GM12878 (cell line): ENCODE data around the gene C22orf15. TPM values are rescaled to one million over a fixed set of nuclear protein-coding genes. Genes with fewer than 3 reads are reported as not detected.

ENCODE experiments used
- ATAC-seq: fragments of 200-7000 bp; cut with Tn5 transposase; 3 replicates; pipeline ENCODE4 v1.9.1; 2020; ENCODE audit warnings: mild to moderate bottlenecking, moderate library complexity
- BruUV-seq: library from RNA; stranded (reverse); fragments of 400-500 nt; replicated peaks from 2 replicates; lab custom pipeline; 2021; lab: Mats Ljungman, UMichigan
- CTCF ChIA-PET: fragments of 300-600 bp; sonication (Branson Sonifier 250); formaldehyde crosslinking; extraction: SDS; loops from one replicate; lab custom pipeline; 2021; ENCODE audit warnings: inconsistent platforms; lab: Yijun Ruan, JAX
- POLR2A ChIA-PET: fragments of 350-600 bp; formaldehyde crosslinking; extraction: SDS; loops from one replicate; lab custom pipeline; 2021; ENCODE audit warnings: inconsistent platforms; lab: Charles Lee
- RAD21 ChIA-PET: fragments of 300-600 bp; sonication (Branson Sonifier 250); formaldehyde crosslinking; loops from one replicate; lab custom pipeline; 2023; ENCODE audit warnings: antibody characterized with exemption; ENCODE audit not compliant: unreplicated experiment; lab: Charles Lee
- SMC1A ChIA-PET: fragments of 300-600 bp; sonication (Branson Sonifier 250); formaldehyde crosslinking; loops from one replicate; lab custom pipeline; 2023; ENCODE audit not compliant: unreplicated experiment, uncharacterized antibody; lab: Charles Lee
- DNase-seq: peaks from one replicate; pipeline ENCODE4 v3.0.0-alpha.2; 2011; ENCODE audit warnings: low read depth, low spot score
- FAIRE-seq: peaks from 3 replicates; lab custom pipeline; 2011; peaks lifted over from hg19 to GRCh38; lab: Jason Lieb, UNC
- H2AFZ ChIP-seq: 2 replicates; pipeline ENCODE4 v1.6.0; 2011; ENCODE audit warnings: low read depth, low read length, control low read depth; ENCODE audit not compliant: control insufficient read depth
- H3K27ac ChIP-seq: 2 replicates; pipeline ENCODE4 v1.5.1; 2011; ENCODE audit warnings: control low read depth; ENCODE audit not compliant: control insufficient read depth, insufficient read depth
- H3K27me3 ChIP-seq, 2 experiments: replicated peaks in 1 of 2; 2 replicates each; pipeline versions ENCODE4 v1.6.0 to v1.6.1; 2011; ENCODE audit warnings: low read length in 1 of 2; ENCODE audit not compliant: control insufficient read depth in 2 of 2, insufficient read depth in 2 of 2
- H3K36me3 ChIP-seq, 2 experiments: 2 replicates each; pipeline ENCODE4 v1.5.1; 2011; ENCODE audit warnings: low read length in 1 of 2; ENCODE audit not compliant: control insufficient read depth in 2 of 2, insufficient read depth in 2 of 2
- H3K4me1 ChIP-seq: 2 replicates; pipeline ENCODE4 v1.6.1; 2011; ENCODE audit warnings: mild to moderate bottlenecking, low read length, moderate library complexity, mixed read lengths; ENCODE audit not compliant: control insufficient read depth, insufficient read depth
- H3K4me2 ChIP-seq: 2 replicates; pipeline ENCODE4 v1.6.0; 2011; ENCODE audit warnings: control low read depth; ENCODE audit not compliant: control insufficient read depth, insufficient read depth
- H3K4me3 ChIP-seq: fragments of 200-600 bp; sonication (generic); 2 replicates; pipeline ENCODE4 v1.5.1; 2016
- H3K79me2 ChIP-seq: 2 replicates; pipeline ENCODE4 v1.6.0; 2011; ENCODE audit warnings: low read length; ENCODE audit not compliant: control insufficient read depth, insufficient read depth
- H3K9ac ChIP-seq: 2 replicates; pipeline ENCODE4 v1.8.0; 2011; ENCODE audit warnings: low read length, control low read depth, mixed read lengths; ENCODE audit not compliant: control insufficient read depth, insufficient read depth
- H3K9me3 ChIP-seq: replicated peaks from 3 replicates; pipeline ENCODE4 v1.5.1; 2011; ENCODE audit warnings: mild to moderate bottlenecking, low read length; ENCODE audit not compliant: control insufficient read depth, insufficient read depth
- H4K20me1 ChIP-seq: 2 replicates; pipeline ENCODE4 v1.6.0; 2011; ENCODE audit not compliant: control insufficient read depth, insufficient read depth
- BCLAF1 ChIP-seq: fragments of 450-650 bp; IDR thresholded peaks from 2 replicates; pipeline ENCODE4 v1.6.1; 2017; ENCODE audit warnings: antibody characterized with exemption, mild to moderate bottlenecking, moderate library complexity
- CHD2 ChIP-seq: IDR thresholded peaks from 2 replicates; pipeline ENCODE4 v1.6.1; 2011; ENCODE audit warnings: low read depth, low read length, improper control_type of control experiment, borderline replicate concordance
- KLF5 ChIP-seq: fragments of 450-650 bp; IDR thresholded peaks from 2 replicates; pipeline ENCODE4 v1.6.1; 2014; ENCODE audit warnings: mild to moderate bottlenecking; ENCODE audit not compliant: partially characterized antibody
- LARP7 ChIP-seq: fragments of 450-650 bp; IDR thresholded peaks from 2 replicates; pipeline ENCODE4 v1.6.1; 2017; ENCODE audit warnings: mild to moderate bottlenecking
- NFYA ChIP-seq: IDR thresholded peaks from 2 replicates; pipeline ENCODE4 v1.6.1; 2011; ENCODE audit warnings: low read depth, mild to moderate bottlenecking, low read length, improper control_type of control experiment, borderline replicate concordance
- RCOR1 ChIP-seq: conservative IDR thresholded peaks from 2 replicates; pipeline ENCODE4 v1.6.1; 2012; ENCODE audit warnings: low read depth, low read length, improper control_type of control experiment
- RELB ChIP-seq: fragments of 450-650 bp; IDR thresholded peaks from 2 replicates; pipeline ENCODE4 v1.6.1; 2017; ENCODE audit warnings: low read depth, mild to moderate bottlenecking, moderate library complexity
- SREBF1 ChIP-seq: IDR thresholded peaks from 2 replicates; pipeline ENCODE4 v1.6.1; 2012; ENCODE audit warnings: mild to moderate bottlenecking, low read length
- SREBF2 ChIP-seq: IDR thresholded peaks from 2 replicates; pipeline ENCODE4 v1.6.1; 2012; ENCODE audit warnings: mild to moderate bottlenecking, low read length
- TAF1 ChIP-seq: IDR thresholded peaks from 2 replicates; pipeline ENCODE4 v1.6.1; 2011; ENCODE audit warnings: mild to moderate bottlenecking, low read depth, low read length, borderline replicate concordance
- TARDBP ChIP-seq: IDR thresholded peaks from 2 replicates; pipeline ENCODE4 v1.6.1; 2016; ENCODE audit warnings: borderline replicate concordance
- USF1 ChIP-seq: IDR thresholded peaks from 2 replicates; pipeline ENCODE4 v1.6.1; 2011; ENCODE audit warnings: borderline replicate concordance, low read depth, mild to moderate bottlenecking, moderate library complexity, mixed read lengths, low read length; ENCODE audit not compliant: insufficient read depth; ENCODE audit errors: extremely low read length
- ZBTB40 ChIP-seq: fragments of 450-650 bp; IDR thresholded peaks from 2 replicates; pipeline ENCODE4 v1.6.1; 2016; ENCODE audit warnings: mild to moderate bottlenecking, moderate library complexity, borderline replicate concordance
- ZNF217 ChIP-seq: fragments of 450-650 bp; IDR thresholded peaks from 2 replicates; pipeline ENCODE4 v1.6.1; 2017; ENCODE audit warnings: antibody characterized with exemption, mild to moderate bottlenecking
- WGBS: methylation state at CpG from one replicate; pipeline ENCODE4 v1.1.6; 2016; ENCODE audit warnings: low lambda C conversion rate; ENCODE audit not compliant: insufficient replicate concordance, insufficient coverage; ENCODE audit errors: missing lambda C conversion rate; 5-methylcytosine and 5-hydroxymethylcytosine counted together
- in situ Hi-C: fragments of 300-500 bp; cut with MboI; formaldehyde crosslinking; loops from 9 replicates; pipeline ENCODE4 v1.14.3; 2018; ENCODE audit warnings: mixed read lengths
- intact Hi-C: fragments of 100-400 bp; cut with micrococcal nuclease; formaldehyde crosslinking; loops from one replicate; pipeline ENCODE4 v1.14.2; 2022; ENCODE audit not compliant: unreplicated experiment
- polyA plus RNA-seq, 11 experiments: library from polyadenylated mRNA; depleted of rRNA in 4 of 11; unstranded in 6 of 11; stranded (reverse) in 5 of 11; fragments of >200 nt; fragmentation: Nextera tagmentation in 4 of 11; fragmentation: Illumina TruSeq in 1 of 11; extraction: Ambion mirVana in 4 of 11; extraction: Trizol in 1 of 11; gene quantifications; 1 replicate in 1 of 11; 2 replicates in 10 of 11; pipeline versions ENCODE4 v1.2.1 to v1.2.3, GENCODE V29; 2011 to 2016; ENCODE audit warnings: inconsistent platforms in 2 of 11, missing spikeins in 2 of 11, low read depth in 1 of 11
- total RNA-seq, 4 experiments: library from RNA; depleted of rRNA in 3 of 4; stranded (reverse); fragments of >200 nt in 3 of 4; fragmentation: Illumina TruSeq in 1 of 4; extraction: Trizol in 1 of 4; gene quantifications; 2 replicates each; pipeline versions ENCODE4 v1.2.1 to v1.2.3, GENCODE V29; 2013 to 2021

The C22orf15 gene
- total and polyA plus RNA-seq, 10 of the 15 experiments (the other 5 are each of a cell fraction or from before 2014, with no cell fraction given), result 0.05 to 0.47 (median 0.13) TPM; not detected in 3

GRCh38 chr22:23778577-23778900, 15.7 kb downstream of the C22orf15 start (continued):
- TF ChIP-seq ZNF217, result no peak
- no peak for TF ChIP-seq TARDBP
- TF ChIP-seq SREBF1, result no peak
- TF ChIP-seq USF1, result no peak
- TF ChIP-seq, all 136 proteins: peak for 0

- no peaks in the 10 kb centered on the region for H3K79me2 ChIP-seq
- BruUV-seq, result no TSS peak
- no peaks in the 10 kb centered on the region for H3K9me3 ChIP-seq
- H3K27me3 ChIP-seq, result peaks cover 0 to 2% of the 10 kb centered on the region in 2 experiments; a peak in 1 of 4 replicates
- in situ Hi-C loops, result no loop called here
- no peak for TF ChIP-seq RCOR1
- no peak for TF ChIP-seq TAF1
- no peak for TF ChIP-seq CHD2
- TF ChIP-seq BCLAF1, result no peak
- no peak for TF ChIP-seq RELB
- no peak for TF ChIP-seq NFYA
- TF ChIP-seq ZBTB40, result no peak
- no peak for TF ChIP-seq SREBF2
- TF ChIP-seq KLF5, result no peak
- no peak for TF ChIP-seq LARP7
- TF ChIP-seq, all 136 proteins: peak for 0
- Histone ChIP-seq H3K27ac (no peak overlapping the region), H4K20me1 (no peaks in the 10 kb centered on the region), H2AFZ (no peak overlapping the region), H3K36me3 (no peaks in the 10 kb centered on the region), H3K4me2 (no peak overlapping the region), H3K4me3 (no peak overlapping the region), H3K9ac (no peak overlapping the region), H3K4me1 (no peaks in the 10 kb centered on the region)
- ATAC-seq, result no peak
- ChIA-PET POLR2A (no interaction called here), RAD21 (no interaction called here), CTCF (interaction anchor here (1.7 kb wide), 1 partner anchor 11 kb away, joined by 3 read pairs; no protein-coding TSS in a partner anchor), SMC1A (interaction anchor here (0.7 kb wide), 1 partner anchor 45 kb away, joined by 4 read pairs; no protein-coding TSS in a partner anchor)
- no peak for DNase-seq
- intact Hi-C loops, result no loop called here
- WGBS, result 74% methylated on average over 16 of the region's 16 CpGs
- FAIRE-seq, result no peak
Observed at GRCh38 chr22:23779083-23779482, 16.3 kb downstream of the C22orf15 start.
